ENCODE results near the gene RORC.

- TF ChIP-seq, protein P1, sequence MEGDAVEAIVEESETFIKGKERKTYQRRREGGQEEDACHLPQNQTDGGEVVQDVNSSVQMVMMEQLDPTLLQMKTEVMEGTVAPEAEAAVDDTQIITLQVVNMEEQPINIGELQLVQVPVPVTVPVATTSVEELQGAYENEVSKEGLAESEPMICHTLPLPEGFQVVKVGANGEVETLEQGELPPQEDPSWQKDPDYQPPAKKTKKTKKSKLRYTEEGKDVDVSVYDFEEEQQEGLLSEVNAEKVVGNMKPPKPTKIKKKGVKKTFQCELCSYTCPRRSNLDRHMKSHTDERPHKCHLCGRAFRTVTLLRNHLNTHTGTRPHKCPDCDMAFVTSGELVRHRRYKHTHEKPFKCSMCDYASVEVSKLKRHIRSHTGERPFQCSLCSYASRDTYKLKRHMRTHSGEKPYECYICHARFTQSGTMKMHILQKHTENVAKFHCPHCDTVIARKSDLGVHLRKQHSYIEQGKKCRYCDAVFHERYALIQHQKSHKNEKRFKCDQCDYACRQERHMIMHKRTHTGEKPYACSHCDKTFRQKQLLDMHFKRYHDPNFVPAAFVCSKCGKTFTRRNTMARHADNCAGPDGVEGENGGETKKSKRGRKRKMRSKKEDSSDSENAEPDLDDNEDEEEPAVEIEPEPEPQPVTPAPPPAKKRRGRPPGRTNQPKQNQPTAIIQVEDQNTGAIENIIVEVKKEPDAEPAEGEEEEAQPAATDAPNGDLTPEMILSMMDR (IDR thresholded peaks at IDR 0.05): no peak
- no peak for TF ChIP-seq POLR2A (IDR thresholded peaks at IDR 0.05)
Observed at GRCh38 chr1:151841141-151841540, 9.5 kb upstream of the RORC start.

Data from breast epithelium (tissue), 3 donors.